ENCODE data around the gene RERE.

- TF ChIP-seq USF1 (IDR thresholded peaks at IDR 0.05): no peak
- TF ChIP-seq, protein P1, sequence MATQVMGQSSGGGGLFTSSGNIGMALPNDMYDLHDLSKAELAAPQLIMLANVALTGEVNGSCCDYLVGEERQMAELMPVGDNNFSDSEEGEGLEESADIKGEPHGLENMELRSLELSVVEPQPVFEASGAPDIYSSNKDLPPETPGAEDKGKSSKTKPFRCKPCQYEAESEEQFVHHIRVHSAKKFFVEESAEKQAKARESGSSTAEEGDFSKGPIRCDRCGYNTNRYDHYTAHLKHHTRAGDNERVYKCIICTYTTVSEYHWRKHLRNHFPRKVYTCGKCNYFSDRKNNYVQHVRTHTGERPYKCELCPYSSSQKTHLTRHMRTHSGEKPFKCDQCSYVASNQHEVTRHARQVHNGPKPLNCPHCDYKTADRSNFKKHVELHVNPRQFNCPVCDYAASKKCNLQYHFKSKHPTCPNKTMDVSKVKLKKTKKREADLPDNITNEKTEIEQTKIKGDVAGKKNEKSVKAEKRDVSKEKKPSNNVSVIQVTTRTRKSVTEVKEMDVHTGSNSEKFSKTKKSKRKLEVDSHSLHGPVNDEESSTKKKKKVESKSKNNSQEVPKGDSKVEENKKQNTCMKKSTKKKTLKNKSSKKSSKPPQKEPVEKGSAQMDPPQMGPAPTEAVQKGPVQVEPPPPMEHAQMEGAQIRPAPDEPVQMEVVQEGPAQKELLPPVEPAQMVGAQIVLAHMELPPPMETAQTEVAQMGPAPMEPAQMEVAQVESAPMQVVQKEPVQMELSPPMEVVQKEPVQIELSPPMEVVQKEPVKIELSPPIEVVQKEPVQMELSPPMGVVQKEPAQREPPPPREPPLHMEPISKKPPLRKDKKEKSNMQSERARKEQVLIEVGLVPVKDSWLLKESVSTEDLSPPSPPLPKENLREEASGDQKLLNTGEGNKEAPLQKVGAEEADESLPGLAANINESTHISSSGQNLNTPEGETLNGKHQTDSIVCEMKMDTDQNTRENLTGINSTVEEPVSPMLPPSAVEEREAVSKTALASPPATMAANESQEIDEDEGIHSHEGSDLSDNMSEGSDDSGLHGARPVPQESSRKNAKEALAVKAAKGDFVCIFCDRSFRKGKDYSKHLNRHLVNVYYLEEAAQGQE (IDR thresholded peaks at IDR 0.05; ENCODE audit: low read depth): no peak
These were observed 338.9 kb downstream of the RERE start for GRCh38 chr1:8478566-8478965.

All from Ishikawa (cell line).